ENCODE measurements around the gene NAT8L.

NAT8L gene

DNA sequence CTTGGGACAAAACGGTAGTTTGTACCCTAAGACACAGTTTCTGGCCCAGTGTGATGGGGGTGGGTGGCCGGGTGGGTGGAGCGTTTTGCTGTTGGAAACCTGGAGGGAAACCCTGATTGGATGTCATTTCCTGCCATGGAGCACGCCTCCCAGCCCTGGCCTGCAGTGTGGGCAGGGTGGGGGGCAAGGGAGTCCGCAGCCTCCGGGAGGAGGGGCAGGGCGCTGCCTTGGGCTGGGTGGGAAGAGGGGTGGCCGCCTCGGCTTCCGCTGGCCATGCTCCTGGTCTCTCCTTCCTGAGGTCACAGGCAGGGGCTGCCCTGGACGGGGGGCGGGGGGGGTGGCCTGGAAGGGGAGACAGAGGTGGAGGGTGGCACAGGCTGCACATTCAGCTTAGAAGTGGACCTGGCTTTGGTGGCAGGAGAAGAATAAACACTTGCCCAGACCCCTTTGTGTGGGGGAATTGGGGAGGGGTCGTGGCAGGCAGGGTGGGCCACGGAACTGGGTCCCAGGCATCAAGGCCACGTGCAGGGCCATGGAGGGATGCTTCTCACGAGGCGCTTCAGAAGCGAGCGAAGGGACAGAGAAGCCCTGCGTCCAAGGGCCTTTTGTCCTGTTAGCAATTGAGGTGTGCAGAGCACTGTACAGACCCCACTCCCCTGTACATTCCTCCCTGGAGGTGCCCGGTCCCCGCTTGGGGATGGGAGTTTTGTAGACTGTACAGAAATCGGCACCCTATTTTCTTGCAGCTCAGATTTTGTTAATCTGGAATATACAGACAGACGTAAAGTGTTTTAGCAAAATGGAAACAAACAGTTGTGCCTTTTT, 6.2 kb downstream of the NAT8L start:
- no peak for DNase-seq

DNA sequence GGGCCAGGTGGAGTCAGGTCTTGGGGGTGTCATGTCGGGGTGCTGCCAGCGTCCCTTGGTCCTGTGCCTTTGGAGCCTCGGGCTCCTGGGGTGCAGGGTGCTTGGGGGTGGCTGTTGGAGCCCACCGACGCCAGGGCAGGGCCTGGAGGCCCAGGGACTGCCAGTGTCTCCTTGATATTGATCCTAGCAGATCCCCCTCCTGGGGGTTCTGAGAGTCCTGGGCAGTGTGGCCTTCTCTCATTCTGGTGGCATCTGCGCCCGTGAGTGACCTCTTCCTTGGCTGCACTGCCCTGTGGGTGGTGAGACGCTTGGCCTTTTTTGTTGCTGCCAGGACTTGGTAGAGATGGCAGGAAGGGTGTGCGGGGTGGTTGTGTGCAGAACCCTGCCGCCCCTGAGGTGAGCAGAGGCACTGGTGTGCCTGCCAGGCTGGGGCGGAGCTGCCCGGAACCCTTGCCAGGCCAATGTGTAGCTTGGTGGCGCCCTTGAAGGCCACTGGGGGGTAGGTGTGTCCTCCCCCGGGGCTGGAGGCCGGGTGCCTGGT, 7.0 kb downstream of the NAT8L start:
- DNase-seq = no peak

DNA sequence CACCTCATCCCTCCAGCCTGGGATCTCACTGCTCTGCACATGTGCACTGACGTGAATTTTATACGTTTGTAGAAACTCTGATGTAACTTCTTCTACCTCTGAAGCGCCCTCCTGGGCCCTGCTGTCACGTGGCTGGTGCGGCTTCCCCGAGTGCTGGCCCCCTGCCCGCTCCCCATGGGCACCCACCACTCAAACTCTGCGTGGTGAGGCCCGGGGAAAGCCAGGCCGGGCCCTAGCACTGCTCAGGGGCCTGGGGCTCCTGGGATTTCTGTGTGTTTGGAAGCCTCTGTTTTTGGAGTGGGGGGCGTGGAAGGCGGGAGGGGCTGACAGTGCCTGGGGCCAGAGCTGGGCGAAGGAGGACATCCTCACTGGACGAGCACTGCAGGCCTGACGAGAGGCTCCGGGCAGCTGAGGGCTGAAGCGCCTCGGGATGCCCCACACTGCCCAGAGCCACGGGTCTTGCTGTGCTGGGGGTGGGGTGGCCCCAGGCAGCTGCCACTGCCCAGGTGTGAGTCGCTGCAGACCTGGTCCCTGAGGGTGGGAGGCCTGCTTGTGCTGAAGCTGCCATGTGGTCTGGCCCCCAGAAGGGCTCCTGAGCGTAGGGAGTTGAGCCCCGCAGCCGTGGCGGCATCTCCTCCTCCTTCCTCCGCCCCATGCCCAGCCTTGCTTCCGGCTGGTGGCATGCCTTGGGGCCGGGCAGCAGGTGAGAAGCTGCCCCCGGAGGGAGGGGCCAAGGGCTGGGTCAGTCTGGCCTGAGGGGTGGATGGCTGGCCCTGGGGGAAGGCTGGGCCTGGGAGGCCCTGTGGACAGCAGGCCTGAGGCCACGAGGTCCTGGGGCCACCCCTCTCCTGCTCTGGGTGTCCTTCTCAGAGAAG, 7.7 kb downstream of the NAT8L start:
- DNase-seq = no peak

DNA sequence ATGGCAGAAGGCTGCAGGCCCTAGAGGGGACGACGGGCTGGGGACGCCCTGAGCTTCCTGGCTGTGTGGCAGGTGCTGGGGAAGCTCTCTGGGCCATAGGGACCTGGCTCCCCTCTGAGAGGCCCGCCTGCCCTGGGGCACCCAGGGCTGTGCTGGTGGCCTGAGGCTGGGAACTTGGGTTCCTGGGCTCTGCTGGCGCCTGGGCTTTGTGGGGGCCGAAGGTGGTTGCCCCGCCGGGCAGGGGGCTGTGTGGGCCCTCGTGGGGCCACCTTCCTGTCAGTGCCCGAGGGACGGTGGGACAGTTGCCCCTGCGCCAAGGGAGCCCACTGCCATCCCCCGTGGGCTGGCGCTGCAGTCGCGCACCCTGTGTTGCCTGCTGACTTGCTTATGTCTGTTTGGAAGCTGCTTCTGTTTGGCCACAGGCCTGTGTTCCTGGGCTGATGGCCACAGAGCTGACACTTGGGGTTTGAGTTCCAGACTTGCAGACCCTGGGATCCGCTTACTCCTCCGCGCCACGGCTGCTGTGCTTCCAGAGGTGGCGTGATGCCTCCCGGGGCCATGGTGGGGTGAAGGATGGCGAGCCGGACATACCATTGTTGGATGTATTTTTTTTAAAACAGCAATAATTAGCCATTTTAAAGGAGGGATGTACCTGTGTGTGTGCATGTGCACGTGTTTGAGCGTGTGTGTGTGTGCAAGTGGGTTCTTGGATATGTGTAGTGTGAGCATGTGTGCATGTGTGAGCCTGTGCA, 8.5 kb downstream of the NAT8L start:
- no peak for DNase-seq

DNA sequence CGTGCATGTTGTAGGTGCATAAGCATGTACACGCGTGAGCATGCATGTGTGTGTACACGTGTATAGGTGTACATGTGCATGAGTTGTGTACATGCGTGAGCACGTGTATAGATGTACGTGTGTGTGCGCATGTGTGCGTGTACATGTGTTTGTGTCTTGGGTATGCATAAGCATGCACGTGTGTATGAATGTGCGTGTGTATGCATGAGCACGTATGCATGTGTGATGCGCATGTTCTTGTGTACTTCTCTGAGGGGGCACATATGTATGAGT, 9.0 kb downstream of the NAT8L start:
- no peak for DNase-seq

DNA sequence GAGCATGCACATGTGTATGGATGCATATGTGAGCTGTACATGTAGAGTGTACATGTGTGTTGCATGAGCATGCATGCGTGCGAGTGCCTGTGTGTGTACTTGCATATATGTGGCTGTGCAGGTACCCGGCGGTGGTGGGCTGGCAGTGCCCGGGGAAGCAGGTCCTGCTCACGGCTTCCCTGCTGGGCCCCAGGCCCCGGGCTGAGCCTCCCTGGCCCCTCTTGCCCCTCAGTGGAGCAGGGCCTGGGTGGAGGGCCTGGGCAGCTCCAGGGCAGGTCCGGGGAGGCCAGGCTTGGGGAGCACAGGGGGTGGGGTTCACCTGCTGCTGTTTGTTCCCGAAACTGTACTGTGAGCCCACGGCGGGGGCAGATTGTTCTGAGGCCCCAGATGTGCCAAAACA, 9.4 kb downstream of the NAT8L start:
- no peak for DNase-seq

DNA sequence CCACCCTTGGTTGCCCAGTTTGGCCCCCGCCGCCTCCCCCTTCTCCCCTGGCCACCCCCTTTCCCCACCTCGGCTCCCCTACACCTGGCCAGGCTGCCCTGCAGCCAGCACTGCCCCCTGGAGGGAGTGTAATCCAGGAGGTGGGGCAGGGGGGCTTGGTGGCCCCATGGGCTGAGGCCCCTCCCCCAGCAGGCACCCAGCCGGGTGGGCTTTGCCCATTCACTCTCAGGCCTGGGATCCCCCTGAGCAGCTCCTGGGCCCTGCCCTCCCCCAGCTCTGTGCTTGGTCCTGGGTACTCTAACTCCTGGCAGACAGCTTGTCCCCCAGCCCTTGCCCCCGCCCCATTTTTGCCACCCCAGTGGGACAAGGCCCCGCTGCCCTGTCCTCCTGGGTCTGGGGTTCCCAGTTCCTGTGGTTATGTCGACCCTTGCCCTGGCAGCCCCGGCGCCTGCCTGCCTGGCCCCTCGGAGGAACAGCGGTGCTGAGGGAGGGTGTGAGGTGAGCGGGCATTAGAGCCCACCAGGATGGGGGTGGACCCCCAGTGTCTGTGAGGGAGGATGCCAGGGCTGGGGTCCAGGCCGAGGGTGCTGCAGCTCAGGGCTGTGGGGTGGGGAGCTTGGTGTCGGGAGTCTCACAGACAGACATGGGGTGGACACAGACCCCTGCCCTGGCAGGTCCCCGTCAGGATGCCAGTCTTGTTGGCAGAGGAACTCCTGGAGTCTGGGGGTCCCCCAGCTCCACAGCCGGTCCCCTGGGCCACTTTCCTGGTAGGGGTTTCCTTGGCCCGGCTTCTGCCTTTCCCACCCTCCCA, 10.2 kb downstream of the NAT8L start:
- no peak for DNase-seq

DNA sequence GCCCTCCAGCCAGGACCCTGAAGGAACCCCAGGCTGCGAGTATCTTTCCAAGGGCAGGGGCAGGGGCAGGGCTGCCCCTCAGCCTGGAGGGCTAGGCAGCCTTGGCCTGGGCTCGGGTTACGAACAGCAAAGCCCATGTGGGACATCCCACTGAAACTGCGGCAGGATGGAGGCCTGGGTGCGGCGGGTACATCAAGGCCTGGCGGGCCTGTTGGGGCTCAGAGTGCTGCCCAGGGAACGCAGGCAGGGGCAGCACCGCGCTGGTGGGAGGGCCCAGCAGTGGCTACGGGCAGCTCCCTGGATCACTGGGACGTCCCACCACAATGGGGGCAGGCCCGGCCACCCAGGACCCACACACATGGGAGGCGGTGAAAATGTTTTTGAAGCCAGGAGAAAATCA, 10.9 kb downstream of the NAT8L start:
- DNase-seq = no peak

DNA sequence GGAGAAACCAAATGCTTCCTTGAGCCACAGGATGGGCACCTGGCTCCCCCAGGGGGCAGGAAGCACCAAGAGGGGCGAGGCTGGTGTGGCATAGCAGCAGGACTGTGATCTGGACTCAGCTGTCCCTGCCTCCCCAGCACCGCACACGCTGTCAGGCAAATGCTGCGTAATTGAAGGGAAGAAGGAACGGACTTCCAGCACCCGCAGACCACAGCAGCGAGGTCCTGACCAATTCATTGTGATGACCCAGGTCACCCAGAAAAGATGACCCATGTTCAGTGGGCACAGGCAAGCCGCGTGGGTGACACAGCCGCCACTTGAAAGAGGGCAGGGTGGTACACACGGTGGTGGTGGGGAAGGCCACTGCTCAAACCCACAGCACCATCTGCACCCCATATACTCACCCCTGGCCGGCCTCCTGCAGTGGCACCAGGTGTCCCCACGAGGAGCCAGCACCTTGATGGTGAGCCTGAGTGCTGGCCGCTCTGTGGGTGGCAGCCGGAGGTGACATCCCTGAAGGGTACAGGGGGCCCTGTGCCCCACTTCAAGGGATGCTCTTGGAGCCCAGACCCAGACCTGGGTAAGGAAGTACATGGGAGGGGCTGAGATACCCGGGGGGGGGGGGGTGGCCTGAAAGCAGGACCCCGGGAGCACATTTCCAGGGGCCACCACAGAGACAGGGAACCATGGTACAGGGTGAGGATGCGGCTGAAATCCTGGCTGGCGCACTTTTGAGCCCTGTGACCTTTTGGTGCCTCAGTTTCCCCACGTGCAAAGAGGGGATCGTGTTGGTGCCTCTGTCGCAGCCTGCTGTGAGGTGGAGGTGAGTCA, 11.5 kb downstream of the NAT8L start:
- DNase-seq = no peak

DNA sequence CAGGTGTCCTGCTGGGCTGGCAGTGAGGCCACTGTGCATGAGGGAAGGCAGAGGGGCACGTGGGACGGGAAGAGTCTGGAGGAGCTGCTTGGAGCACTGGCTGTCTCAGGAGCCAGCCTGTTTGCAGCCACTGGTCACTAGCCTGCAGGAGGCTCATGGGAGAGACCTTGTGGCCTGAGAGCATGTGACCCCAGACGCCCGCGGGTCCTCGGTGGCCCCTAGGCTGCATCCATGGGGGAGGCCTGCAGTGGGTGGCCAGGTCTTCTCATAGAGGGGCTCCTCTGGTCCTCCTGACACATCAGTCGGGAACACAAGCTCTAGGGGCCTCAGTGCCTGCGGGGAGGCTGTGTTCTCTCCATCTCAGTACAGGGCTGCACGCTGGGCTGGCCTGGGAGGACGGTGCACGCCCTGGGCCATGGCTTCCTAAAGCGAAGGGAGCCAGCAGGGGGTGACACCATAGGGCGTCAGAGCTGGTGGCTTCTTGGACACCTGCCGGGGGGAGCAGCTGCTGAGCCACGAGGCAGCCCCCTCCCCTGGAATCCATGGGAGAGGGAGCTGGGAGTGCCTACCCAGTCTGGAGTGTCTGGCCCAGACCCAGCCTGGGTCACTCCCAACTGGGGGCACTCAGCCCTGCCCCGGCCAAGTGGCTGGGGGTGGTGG, 12.3 kb downstream of the NAT8L start:
- DNase-seq = no peak

DNA sequence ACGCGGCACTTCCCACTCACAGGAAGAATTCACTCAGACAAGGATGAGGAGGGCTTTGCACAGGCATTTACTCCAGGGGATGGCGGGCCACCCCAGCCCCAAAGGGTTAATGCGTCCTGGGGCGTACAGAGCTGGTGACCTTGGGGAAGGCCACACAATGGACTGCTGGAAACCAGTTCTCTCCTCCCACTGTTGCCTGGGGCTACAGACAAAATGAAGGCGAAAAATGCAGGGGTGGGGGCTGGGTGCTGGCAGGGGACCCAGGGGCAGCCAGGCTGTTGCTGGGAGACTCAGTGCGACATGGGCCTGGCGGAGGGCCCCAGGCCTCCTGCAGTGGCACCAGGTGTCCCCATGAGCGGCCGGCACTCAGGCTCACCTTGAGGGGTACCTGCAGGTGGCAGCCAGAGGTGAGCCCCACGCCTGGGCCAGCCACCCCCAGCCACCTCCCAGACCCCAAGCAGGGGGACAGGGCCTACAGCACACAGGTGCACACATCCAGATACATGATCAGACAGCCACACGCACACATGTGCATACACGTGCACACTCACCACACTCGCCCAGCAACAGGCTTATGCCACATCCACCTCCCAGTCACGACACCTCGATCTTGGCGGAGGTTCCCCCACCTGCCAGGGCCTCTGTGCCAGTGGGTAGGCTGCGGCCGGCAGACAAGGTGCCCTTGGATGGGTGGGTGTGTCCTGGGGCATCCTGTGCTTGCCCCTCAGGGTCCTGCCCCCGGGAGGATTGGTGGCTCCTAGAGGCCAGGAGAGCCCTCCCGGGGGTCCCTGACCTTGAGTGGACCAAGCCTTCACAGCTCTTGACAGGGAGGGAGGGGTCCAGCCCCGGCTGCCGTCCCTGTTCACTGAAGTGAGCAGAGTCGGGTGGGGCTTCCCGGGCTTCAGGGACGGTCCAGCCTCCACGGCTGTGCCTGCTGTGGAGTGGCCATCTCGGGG, 13.1 kb downstream of the NAT8L start:
- no peak for DNase-seq

DNA sequence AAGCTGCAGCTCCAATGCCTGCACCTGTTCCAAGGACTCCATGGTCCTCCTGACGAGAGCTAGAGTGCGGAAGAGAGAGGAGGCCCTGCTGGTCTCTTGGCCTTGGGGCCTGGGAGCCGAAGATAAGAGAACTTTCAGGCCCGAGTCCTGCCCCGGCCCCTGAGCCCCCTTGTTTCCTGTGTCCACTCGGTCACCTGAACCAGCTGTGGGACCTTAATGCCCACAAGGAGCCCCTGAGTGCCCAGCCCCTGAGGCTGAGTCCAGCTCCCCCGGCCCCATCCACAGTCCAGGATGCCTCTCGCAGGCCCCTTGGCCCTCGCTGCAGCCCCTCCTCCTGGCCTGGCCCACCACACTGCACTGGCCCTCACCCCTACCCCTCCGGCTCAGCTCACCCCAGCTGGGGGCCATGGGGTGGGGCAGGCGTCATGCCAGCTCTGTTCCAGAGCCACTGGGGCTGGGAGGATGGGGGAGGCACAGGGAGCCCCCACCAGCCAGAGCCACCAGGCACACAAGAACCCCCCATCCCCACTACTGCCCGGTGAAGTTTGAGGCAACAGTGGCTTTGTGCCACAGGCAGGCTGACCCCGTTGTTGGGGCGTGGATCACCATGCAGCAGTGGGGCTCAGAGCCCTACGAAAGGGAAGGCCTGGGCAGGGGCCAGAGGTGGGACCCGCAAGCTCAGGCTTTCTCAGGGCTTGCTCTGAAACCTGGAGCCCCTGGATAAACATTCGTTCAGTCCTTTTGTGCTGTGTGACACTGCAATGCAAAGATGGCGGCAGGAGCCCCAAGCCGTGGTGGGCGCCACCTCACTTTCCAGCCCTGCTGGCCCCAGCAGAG, 14.1 kb downstream of the NAT8L start:
- no peak for DNase-seq

DNA sequence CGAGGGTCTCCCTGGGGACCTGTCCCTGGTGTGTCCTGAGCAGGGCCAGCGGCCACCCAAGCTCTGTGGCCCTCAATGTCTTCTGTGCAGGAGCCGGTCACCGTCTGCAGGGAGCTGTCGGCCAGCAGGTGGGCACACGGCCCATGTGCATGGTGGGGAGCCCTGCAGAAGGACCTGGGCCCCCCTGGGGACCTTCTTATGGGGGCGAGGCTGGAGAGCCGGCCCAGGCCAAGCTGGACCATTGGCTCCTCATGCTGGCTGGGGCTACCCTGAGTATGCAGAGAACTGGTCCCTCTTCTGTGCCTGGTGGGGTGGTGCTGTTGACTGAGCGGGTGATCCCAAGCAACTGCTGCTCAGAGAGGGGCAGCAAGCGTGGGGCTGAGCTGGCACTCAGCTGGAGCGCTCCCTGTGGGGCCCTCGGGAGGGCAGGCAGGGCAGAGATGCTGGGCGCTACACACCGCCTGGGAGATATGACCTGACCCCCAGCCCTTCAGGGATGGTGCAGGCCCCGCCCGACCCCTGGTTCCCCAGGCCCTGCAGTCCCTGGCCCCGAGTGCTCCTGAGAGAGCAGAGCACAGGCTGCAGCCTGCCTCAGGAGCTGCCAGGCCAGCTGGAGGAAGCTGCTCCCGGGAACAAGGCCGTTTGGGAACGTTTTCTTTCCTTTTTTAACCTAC, 14.8 kb downstream of the NAT8L start:
- no peak for DNase-seq

DNA sequence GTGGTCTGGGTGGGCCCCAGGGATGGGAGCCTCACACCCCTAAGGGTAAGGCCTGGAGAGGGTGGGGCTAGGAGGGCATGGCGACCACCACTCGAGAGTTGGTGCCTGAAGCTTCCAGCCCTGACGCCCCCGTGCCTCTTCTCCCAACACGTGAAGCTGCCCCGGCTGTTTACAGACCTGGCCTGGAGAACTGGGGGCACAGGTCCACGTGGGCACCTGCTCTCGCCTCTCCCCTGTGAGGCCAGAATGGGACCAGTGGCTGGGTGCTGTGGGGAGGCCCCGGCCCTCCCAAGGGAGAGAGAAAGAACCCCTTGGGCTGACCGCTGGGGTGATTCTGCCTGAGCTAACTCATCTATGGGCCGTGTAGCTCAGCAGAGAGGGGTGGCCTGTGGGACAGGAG, 15.5 kb downstream of the NAT8L start:
- no peak for DNase-seq

DNA sequence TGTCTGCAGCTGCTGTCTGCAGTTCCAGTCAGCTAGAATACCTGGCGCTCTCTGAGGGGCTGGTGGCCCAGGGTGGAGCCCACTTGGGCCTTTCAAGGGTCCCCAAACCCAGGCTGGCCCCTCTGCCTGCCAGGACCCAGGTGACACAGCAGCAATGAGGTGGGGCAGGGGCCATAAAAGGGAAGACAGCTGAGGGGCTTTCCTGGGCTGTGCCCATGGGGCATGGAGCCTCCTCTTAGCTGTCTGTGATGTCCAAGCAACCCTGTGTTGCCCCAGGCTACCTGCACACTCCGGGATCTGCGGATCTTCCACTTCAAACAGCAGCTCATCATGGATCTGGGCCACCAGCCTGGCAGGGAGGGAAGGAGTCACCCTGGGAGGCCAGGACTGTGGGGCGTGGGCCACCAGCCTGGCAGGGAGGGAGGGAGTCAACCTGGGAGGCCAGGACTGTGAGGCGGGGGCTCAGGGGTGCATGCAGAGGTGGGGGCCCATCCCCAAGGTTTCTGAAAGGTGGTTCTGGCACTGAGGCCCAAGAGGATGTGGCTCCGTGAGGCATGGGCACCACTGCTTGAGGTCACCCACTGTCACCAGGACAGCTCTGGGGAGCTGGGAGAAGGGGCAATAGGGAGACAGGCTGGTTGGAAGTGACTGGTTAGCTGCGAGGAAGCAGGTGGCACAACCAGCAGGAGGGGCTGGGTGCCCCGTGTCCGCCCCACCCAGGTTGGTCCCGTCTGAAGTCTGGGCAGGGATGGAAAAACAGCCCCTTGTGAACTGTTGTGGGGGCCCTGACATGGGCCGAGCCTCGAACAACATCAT, 16.3 kb downstream of the NAT8L start:
- DNase-seq = no peak

DNA sequence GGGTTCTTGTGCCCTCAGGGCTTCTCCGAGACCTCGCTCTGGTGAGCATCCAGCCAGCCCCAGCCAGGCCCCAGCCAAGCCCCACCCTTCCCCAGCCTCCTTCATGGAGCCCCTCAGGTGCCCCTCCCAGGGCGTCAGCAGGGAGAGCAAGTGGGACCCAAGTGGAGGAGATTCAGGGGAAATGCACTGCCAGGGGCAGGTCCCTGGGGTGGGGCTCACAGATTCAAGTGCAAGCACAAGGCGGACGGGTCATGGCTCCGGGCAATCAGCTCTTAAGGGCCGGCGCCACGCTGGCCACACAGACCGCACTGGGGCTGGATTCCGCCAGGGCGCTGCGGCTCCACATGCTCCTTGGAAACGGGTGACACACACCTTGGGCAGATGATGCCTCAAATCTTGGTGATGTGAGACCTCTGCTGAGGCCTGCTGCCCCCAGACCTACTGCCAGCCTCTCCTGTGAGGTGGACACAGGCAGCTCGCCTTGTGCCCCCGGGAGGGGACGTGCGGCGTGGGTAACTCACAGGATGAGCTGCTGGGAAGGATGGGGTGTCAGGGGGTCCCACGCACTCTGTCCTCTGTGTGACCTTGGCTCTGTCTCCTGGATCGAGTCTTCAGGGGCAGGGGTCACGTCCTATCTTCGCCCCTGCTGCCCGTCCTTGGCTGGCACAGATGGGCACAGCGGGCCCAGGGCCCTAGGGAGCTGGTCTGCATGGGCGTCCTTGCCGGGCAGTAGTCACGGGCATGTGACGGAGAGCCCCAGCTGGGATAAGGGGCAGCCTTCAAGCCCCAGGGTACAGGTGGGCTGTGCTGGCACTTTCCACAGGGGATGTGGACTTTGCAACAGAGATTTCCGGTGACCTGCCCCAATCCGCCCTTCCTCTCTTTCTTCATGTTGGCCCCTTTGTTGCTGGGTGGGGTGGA, 17.1 kb downstream of the NAT8L start:
- no peak for DNase-seq

All from kidney glomerular epithelial cell (primary cell).